ENCODE results near the gene LARGE2.

- TF ChIP-seq POLR2A (IDR thresholded peaks at IDR 0.05) (no peak), CTCF (IDR thresholded peaks at IDR 0.05 in 4 of 5, conservative IDR thresholded peaks at IDR 0.05 in 1 of 5) (no peak)
These were observed 3.3 kb upstream of the LARGE2 start for GRCh38 chr11:45918962-45919675.

Data from gastrocnemius medialis (tissue), 4 donors.